Neural crest cell (in vitro differentiated cells): ENCODE data around the gene TBC1D2. TPM values are rescaled to one million over a fixed set of nuclear protein-coding genes. Genes with fewer than 3 reads are reported as not detected.

Source experiments
- DNase-seq: peaks from one replicate; pipeline ENCODE4 v3.0.0; 2021; ENCODE audit warnings: low read depth, mixed read lengths, low spot score
- H3K27ac Mint-ChIP-seq: one replicate; pipeline ENCODE4 v1.8.0; 2021; ENCODE audit warnings: mild to moderate bottlenecking, mixed read lengths; ENCODE audit not compliant: unreplicated experiment
- H3K27me3 Mint-ChIP-seq: 2 replicates; pipeline ENCODE4 v1.8.0; 2021; ENCODE audit warnings: low read depth, mild to moderate bottlenecking, mixed read lengths
- H3K36me3 Mint-ChIP-seq: 2 replicates; pipeline ENCODE4 v1.8.0; 2021; ENCODE audit warnings: low read depth, mild to moderate bottlenecking, mixed read lengths
- H3K4me1 Mint-ChIP-seq: 2 replicates; pipeline ENCODE4 v1.8.0; 2021; ENCODE audit warnings: mixed read lengths
- H3K4me3 Mint-ChIP-seq: one replicate; pipeline ENCODE4 v1.8.0; 2021; ENCODE audit warnings: mild to moderate bottlenecking, mixed read lengths
- H3K9me3 Mint-ChIP-seq: 2 replicates; pipeline ENCODE4 v1.8.0; 2021; ENCODE audit warnings: mixed read lengths
- CTCF ChIP-seq: fragments of 200-600 bp; sonication (generic); conservative IDR thresholded peaks from 2 replicates; pipeline ENCODE4 v1.5.0; 2021; ENCODE audit warnings: antibody characterized with exemption, mild to moderate bottlenecking
- total RNA-seq: library from RNA; stranded (reverse); gene quantifications from 2 replicates; pipeline ENCODE4 v1.2.1, GENCODE V29; 2021

The TBC1D2 gene
- total RNA-seq, 1 donor from 2014 or later, result 2.4 TPM

GRCh38 chr9:98263080-98263479 lies 7.6 kb upstream of the TBC1D2 start:
- Mint-ChIP-seq H3K27ac (no peak overlapping the region), H3K4me1 (no peaks in the 10 kb centered on the region), H3K36me3 (no peaks in the 10 kb centered on the region), H3K27me3 (peaks cover 11% of the 10 kb centered on the region), H3K4me3 (no peak overlapping the region), H3K9me3 (no peaks in the 10 kb centered on the region)
- TF ChIP-seq CTCF, result no peak
- no peak for DNase-seq

DNA sequence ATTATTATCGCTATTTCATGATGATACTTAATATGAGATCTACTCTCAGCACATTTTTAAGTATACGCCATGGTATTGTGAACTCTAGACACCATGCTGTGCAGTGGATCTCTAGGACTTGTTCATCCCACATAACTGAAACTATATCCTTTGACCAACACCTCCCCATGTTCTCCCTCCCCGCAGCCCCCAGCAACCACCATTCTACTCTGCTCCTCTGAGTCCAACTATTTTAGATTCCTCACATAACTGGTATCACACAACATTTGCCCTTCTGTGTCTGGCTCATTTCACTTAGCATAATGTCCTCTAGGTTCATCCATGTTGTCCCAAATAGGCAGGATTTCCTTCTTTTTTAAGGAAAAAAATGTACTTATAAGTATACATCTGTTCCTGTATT lies 6.6 kb upstream of the TBC1D2 start:
- TF ChIP-seq CTCF, result no peak
- no peak for DNase-seq
- H3K4me1 Mint-ChIP-seq, result no peaks in the 10 kb centered on the region
- no peak overlapping the region for H3K4me3 Mint-ChIP-seq
- no peaks in the 10 kb centered on the region for H3K36me3 Mint-ChIP-seq
- H3K9me3 Mint-ChIP-seq, result no peaks in the 10 kb centered on the region
- no peak overlapping the region for H3K27ac Mint-ChIP-seq
- peaks cover 11% of the 10 kb centered on the region for H3K27me3 Mint-ChIP-seq

DNA sequence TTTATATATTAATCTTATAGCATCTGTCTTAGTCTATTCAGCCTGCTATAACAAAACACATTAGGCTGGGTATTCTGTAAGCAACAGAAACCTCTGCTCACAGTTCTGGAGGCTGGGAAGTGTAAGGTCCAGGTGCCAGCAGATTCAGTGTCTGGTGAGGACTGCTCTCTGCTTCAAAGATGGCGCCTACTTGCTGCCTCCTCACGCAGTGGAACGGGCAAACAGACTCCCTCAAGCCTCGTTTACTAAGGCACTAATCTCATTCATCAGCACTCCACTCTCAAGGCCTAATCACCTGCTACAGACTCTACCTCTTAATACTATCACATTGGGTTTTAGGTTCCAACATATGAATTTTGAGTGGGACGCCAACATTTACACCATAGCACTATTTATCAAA lies 5.2 kb upstream of the TBC1D2 start:
- H3K4me1 Mint-ChIP-seq, result peaks cover 6% of the 10 kb centered on the region
- H3K27ac Mint-ChIP-seq, result no peak overlapping the region
- peaks cover 12% of the 10 kb centered on the region for H3K27me3 Mint-ChIP-seq
- H3K9me3 Mint-ChIP-seq, result no peaks in the 10 kb centered on the region
- no peak for TF ChIP-seq CTCF
- H3K36me3 Mint-ChIP-seq, result no peaks in the 10 kb centered on the region
- H3K4me3 Mint-ChIP-seq, result no peak overlapping the region
- DNase-seq, result no peak

GRCh38 chr9:98259791-98260190 lies 4.3 kb upstream of the TBC1D2 start:
- H3K4me1 Mint-ChIP-seq, result peaks cover 10% of the 10 kb centered on the region
- no peaks in the 10 kb centered on the region for H3K36me3 Mint-ChIP-seq
- H3K9me3 Mint-ChIP-seq, result no peaks in the 10 kb centered on the region
- TF ChIP-seq CTCF, result no peak
- no peak overlapping the region for H3K27ac Mint-ChIP-seq
- peaks cover 11% of the 10 kb centered on the region for H3K27me3 Mint-ChIP-seq
- DNase-seq, result no peak
- peak overlapping the region; percentile 47 for H3K4me3 Mint-ChIP-seq

GRCh38 chr9:98256756-98257155 lies 1.3 kb upstream of the TBC1D2 start:
- no peaks in the 10 kb centered on the region for H3K36me3 Mint-ChIP-seq
- H3K9me3 Mint-ChIP-seq, result no peaks in the 10 kb centered on the region
- no peak for TF ChIP-seq CTCF
- H3K4me1 Mint-ChIP-seq, result peaks cover 11% of the 10 kb centered on the region
- H3K27ac Mint-ChIP-seq, result peak overlapping the region; percentile 90
- no peak for DNase-seq
- H3K27me3 Mint-ChIP-seq, result peaks cover 34% of the 10 kb centered on the region
- H3K4me3 Mint-ChIP-seq, result peak overlapping the region; percentile 88

- H3K36me3 Mint-ChIP-seq, result no peaks in the 10 kb centered on the region
- H3K9me3 Mint-ChIP-seq, result no peaks in the 10 kb centered on the region
- peaks cover 39% of the 10 kb centered on the region for H3K27me3 Mint-ChIP-seq
- TF ChIP-seq CTCF, result no peak
- H3K4me1 Mint-ChIP-seq, result peaks cover 11% of the 10 kb centered on the region
- H3K27ac Mint-ChIP-seq, result no peak overlapping the region
- peak overlapping the region; percentile 88 for H3K4me3 Mint-ChIP-seq
- DNase-seq, result no peak
Measured at GRCh38 chr9:98255061-98255577, 330 bp downstream of the TBC1D2 start.
